Subcutaneous adipose tissue (tissue), 4 donors: ENCODE measurements around the gene S100A13. TPM values are rescaled to one million over a fixed set of nuclear protein-coding genes. Genes with fewer than 3 reads are reported as not detected.

Source experiments
- CTCF ChIP-seq: fragments of 450-650 bp; IDR thresholded peaks from one replicate; pipeline ENCODE4 v1.5.1; 2016; ENCODE audit warnings: low read depth, mild to moderate bottlenecking, control low read depth, antibody characterized with exemption, moderate library complexity
- total RNA-seq, 4 donors: library from RNA; depleted of rRNA; stranded (reverse); fragments of >200 nt; gene quantifications; one replicate each; pipeline ENCODE4 v1.1.0, GENCODE V29; 2016

S100A13 gene
- total RNA-seq, 4 donors from 2014 or later, result 142 to 282 (median 278) TPM

DNA sequence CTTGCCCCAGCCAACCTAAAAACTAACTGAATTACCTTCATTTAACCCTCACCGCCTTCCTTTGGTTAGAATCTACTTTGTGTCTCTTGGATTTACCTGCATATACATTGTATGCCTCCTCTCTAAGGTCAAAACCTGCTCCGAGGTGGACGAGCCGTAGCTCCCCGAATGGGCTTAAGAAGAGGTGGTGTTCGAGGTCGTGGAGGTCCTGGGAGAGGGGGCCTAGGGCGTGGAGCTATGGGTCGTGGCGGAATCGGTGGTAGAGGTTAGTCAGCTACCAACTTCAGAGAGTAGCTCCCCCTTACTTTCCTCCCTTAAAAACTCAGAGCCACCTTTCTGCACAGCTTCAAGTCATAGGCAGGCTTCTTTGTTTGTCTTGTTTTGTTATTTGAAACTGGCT, 15.8 kb upstream of the S100A13 start:
- no peak for TF ChIP-seq CTCF

- TF ChIP-seq CTCF, result no peak
Observed at GRCh38 chr1:153642161-153642560, 14.9 kb upstream of the S100A13 start.

GRCh38 chr1:153640861-153641260, 13.6 kb upstream of the S100A13 start:
- TF ChIP-seq CTCF, result no peak

DNA sequence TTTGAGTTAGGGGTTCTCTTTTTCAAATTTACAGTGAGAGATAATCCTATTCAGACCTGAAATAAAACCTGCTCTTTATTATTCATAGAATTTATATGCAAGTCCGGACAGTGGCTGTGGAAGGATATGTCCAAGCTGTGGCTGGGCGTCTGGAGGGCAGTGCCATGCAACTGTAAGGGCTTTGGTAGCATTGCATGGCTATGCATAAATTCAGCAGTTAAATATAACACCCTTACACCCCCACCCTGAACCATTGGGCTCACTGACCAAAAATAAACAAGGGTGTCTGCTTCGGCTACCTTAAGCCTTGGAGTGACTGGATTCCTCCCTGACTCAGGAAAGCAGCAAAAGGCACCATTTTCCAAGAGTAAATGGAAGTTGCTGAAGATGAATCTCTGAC, 12.0 kb upstream of the S100A13 start:
- TF ChIP-seq CTCF, result no peak

- TF ChIP-seq CTCF, result no peak
Observed at GRCh38 chr1:153638261-153638660, 11.0 kb upstream of the S100A13 start.

- TF ChIP-seq CTCF, result no peak
Observed at GRCh38 chr1:153636312-153636711, 9.0 kb upstream of the S100A13 start.

DNA sequence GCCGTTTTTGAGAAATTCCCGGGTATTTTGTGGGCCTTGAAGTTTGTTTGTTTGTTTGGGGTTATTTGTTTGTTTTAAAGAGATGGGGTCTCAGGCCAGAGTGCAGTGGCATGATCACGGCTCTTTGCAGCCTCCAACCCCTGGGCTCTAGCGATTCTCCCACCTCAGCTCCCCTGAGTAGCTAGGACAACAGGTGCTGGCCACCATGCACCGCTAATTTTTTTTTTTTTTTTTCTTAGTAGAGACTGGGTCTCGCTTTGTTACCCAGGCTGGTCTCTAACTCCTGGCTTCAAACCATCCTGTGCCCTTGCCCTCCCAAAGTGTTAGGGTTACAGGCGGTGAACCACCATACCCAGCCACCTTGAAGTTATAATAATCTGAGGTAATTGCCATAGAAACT, 8.6 kb upstream of the S100A13 start:
- TF ChIP-seq CTCF, result no peak
